NOMO-1 treated with DMSO at 0.1 percent for 48 hours (cell line): ENCODE data around the gene PDE8B.

Source experiments
- DNase-seq: peaks from one replicate; lab custom pipeline; 2025; ENCODE audit not compliant: unreplicated experiment; lab: John Stamatoyannopoulos, UW

PDE8B gene

GRCh38 chr5:77282337-77283027 is 72.0 kb downstream of the PDE8B start:
- DNase-seq: no peak

GRCh38 chr5:77285251-77285841 is 74.9 kb downstream of the PDE8B start:
- no peak for DNase-seq

- DNase-seq: no peak
These were observed 81.7 kb downstream of the PDE8B start for GRCh38 chr5:77292026-77292757.

GRCh38 chr5:77294185-77294584 is 83.7 kb downstream of the PDE8B start:
- DNase-seq: peak; percentile 63

- DNase-seq: no peak
These were observed 85.4 kb downstream of the PDE8B start for GRCh38 chr5:77295863-77296378.

- peak; percentile 28 for DNase-seq
These were observed 87.7 kb downstream of the PDE8B start for GRCh38 chr5:77298146-77298545.

- DNase-seq: no peak
These were observed 90.0 kb downstream of the PDE8B start for GRCh38 chr5:77300451-77300850.

GRCh38 chr5:77301447-77301883 is 91.0 kb downstream of the PDE8B start:
- no peak for DNase-seq

- peak; percentile 52 for DNase-seq
These were observed 91.8 kb downstream of the PDE8B start for GRCh38 chr5:77302247-77302646.

- DNase-seq: no peak
These were observed 92.2 kb downstream of the PDE8B start for GRCh38 chr5:77302653-77303052.

GRCh38 chr5:77304388-77304787 is 93.9 kb downstream of the PDE8B start:
- DNase-seq: no peak

GRCh38 chr5:77305222-77305846 is 94.9 kb downstream of the PDE8B start:
- no peak for DNase-seq

GRCh38 chr5:77305956-77306355 is 95.5 kb downstream of the PDE8B start:
- no peak for DNase-seq

GRCh38 chr5:77306531-77306930 is 96.1 kb downstream of the PDE8B start:
- no peak for DNase-seq

GRCh38 chr5:77308154-77308960 is 97.9 kb downstream of the PDE8B start:
- DNase-seq: no peak

GRCh38 chr5:77309140-77309539 is 98.7 kb downstream of the PDE8B start:
- DNase-seq: no peak

GRCh38 chr5:77310494-77311213 is 100.2 kb downstream of the PDE8B start:
- no peak for DNase-seq

- no peak for DNase-seq
These were observed 100.7 kb downstream of the PDE8B start for GRCh38 chr5:77311214-77311571.

GRCh38 chr5:77312413-77312812 is 101.9 kb downstream of the PDE8B start:
- no peak for DNase-seq
